C4-2B (cell line): ENCODE measurements around the gene MST1.

Source experiments
- H3K27ac ChIP-seq: fragments of 450-650 bp; 2 replicates; pipeline ENCODE4 v1.5.1; 2017
- ZFX ChIP-seq: fragments of 450-650 bp; IDR thresholded peaks from 2 replicates; pipeline ENCODE4 v1.6.1; 2017
- TF ChIP-seq, protein P1 (sequence below): fragments of 450-650 bp; conservative IDR thresholded peaks from 2 replicates; pipeline ENCODE4 v1.5.1; 2017; ENCODE audit warnings: mild to moderate bottlenecking

Gene MST1

GRCh38 chr3:49671291-49672288, 17.7 kb downstream of the MST1 start:
- TF ChIP-seq, protein P1, sequence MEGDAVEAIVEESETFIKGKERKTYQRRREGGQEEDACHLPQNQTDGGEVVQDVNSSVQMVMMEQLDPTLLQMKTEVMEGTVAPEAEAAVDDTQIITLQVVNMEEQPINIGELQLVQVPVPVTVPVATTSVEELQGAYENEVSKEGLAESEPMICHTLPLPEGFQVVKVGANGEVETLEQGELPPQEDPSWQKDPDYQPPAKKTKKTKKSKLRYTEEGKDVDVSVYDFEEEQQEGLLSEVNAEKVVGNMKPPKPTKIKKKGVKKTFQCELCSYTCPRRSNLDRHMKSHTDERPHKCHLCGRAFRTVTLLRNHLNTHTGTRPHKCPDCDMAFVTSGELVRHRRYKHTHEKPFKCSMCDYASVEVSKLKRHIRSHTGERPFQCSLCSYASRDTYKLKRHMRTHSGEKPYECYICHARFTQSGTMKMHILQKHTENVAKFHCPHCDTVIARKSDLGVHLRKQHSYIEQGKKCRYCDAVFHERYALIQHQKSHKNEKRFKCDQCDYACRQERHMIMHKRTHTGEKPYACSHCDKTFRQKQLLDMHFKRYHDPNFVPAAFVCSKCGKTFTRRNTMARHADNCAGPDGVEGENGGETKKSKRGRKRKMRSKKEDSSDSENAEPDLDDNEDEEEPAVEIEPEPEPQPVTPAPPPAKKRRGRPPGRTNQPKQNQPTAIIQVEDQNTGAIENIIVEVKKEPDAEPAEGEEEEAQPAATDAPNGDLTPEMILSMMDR, result peak; percentile 87
- no peak for TF ChIP-seq ZFX
- H3K27ac ChIP-seq, result peak overlapping the region; percentile 97

DNA sequence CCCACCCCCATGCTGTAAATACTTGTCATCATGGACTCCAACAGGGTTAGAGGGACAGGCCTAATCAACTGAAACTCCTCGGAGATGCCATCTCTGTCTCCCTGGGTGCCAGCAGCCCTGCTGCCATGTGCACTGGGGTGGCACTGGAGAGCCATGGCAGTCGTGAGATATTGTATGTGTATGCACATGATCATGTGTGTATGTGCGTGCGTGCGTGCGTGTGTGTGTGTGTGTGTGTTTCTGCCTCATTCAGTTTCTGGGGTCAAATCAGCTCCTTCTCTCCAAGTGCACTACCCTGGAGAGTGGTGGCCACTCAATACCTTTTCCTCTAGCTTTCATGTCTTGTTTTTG, 18.4 kb downstream of the MST1 start:
- TF ChIP-seq, protein P1, result no peak
- TF ChIP-seq ZFX, result no peak
- no peak overlapping the region for H3K27ac ChIP-seq

DNA sequence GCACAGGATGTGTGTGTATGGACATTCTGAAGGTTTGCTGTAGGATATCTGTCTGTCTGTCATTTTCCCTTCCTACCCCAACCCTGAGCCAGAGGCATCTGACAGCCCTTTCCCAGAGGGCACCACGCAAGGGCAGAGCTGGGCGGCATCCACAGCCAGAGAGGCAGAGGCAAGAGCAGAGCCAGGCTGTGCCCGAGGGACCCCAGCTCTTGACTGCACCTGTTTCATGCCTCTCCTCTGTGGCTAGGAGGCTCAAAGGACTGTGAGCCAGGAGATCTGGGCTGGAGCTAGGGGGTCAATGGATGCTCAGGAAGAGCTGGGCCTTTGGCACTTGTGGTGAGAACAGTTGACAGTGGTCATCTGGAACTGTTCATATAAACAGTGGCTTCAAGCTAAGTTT, 19.9 kb downstream of the MST1 start:
- no peak overlapping the region for H3K27ac ChIP-seq
- TF ChIP-seq, protein P1, result no peak
- no peak for TF ChIP-seq ZFX

- no peak overlapping the region for H3K27ac ChIP-seq
- TF ChIP-seq ZFX, result no peak
- TF ChIP-seq, protein P1, result no peak
Measured at GRCh38 chr3:49668861-49669260, 20.4 kb downstream of the MST1 start.

- no peak overlapping the region for H3K27ac ChIP-seq
- TF ChIP-seq, protein P1, result no peak
- TF ChIP-seq ZFX, result no peak
Measured at GRCh38 chr3:49668414-49668797, 20.9 kb downstream of the MST1 start.

DNA sequence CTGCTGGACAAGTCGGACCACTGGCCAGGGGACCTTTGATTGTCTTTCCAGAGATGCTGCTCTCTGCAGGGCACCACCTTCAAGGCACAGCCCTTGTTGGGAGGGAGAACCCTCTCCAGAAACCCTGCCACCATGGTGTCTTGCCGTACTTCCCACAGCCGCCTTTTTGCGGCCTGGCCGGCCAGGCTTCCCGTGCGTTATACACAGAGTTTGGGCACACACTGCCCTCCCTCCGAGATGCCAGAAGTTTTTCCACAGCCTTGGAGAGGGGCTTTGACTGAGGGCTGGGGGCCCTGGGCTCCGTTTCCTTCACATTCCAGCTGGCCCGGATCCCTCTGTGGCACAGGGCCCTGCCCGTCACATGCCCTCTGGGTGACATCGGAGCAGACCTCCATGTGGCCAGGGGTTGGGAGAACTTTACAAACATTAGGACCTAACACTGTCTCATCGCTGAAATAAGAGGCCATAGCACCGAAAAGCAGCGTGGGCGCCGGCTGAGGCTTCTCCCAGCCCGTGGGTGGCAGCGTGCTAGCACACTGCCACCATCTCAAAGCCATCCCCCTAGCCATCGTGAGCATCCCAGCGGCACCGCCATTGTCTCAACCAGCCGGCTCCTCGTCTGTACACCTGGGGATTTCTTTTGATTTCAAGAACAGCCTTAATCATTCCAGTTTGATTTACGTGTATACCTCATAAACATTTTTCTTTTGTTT, 21.4 kb downstream of the MST1 start:
- no peak overlapping the region for H3K27ac ChIP-seq
- no peak for TF ChIP-seq ZFX
- TF ChIP-seq, protein P1, result no peak

DNA sequence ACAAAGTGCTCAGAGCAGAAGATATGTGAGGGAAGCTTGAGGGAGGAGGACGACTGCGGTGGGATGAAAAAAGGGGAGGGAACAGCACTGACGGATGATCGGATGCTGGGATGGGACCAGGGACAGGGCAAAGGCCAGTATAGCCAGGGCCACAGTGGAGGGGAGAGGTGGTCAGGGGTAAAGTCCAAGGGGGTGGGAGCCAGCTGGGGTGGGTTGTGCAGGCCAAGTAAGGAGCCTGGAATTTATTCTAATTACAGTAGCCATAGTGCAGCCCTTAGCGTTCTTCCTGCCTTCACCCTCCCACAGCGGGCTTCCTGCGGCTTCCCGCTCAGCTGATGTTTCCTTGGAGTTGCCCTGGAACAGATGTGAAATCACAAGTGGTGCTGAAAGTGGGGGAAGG, 22.7 kb downstream of the MST1 start:
- TF ChIP-seq ZFX, result no peak
- TF ChIP-seq, protein P1, result no peak
- no peak overlapping the region for H3K27ac ChIP-seq
